ENCODE data around the gene NFATC1.
A peak's percentile ranks its signal among the peaks of the same experiment; 100 is the strongest.

Gene NFATC1

GRCh38 chr18:79392226-79392625 lies 3.5 kb upstream of the NFATC1 start:
- DNase-seq = no peak

- peak; percentile 48 for DNase-seq
Observed at GRCh38 chr18:79393181-79393634, 2.5 kb upstream of the NFATC1 start.

GRCh38 chr18:79393635-79394533 lies 1.8 kb upstream of the NFATC1 start:
- peak; percentile 91 for DNase-seq

GRCh38 chr18:79394534-79395307 lies 1.0 kb upstream of the NFATC1 start:
- peak; percentile 38 for DNase-seq

- no peak for DNase-seq
Observed at GRCh38 chr18:79395308-79395640, 456 bp upstream of the NFATC1 start.

- peak; percentile 45 for DNase-seq
Observed at GRCh38 chr18:79396431-79397246, 909 bp downstream of the NFATC1 start.

- no peak for DNase-seq
Observed at GRCh38 chr18:79397247-79397829, 1.6 kb downstream of the NFATC1 start.

- DNase-seq = peak; percentile 38
Observed at GRCh38 chr18:79397830-79398761, 2.4 kb downstream of the NFATC1 start.

GRCh38 chr18:79399275-79400081 lies 3.7 kb downstream of the NFATC1 start:
- DNase-seq = no peak

- peak; percentile 30 for DNase-seq
Observed at GRCh38 chr18:79400091-79400590, 4.4 kb downstream of the NFATC1 start.

GRCh38 chr18:79400591-79401381 lies 5.1 kb downstream of the NFATC1 start:
- no peak for DNase-seq

- no peak for DNase-seq
Observed at GRCh38 chr18:79401494-79402208, 5.9 kb downstream of the NFATC1 start.

- DNase-seq = no peak
Observed at GRCh38 chr18:79402209-79402576, 6.5 kb downstream of the NFATC1 start.

GRCh38 chr18:79402977-79403722 lies 7.4 kb downstream of the NFATC1 start:
- no peak for DNase-seq

- DNase-seq = no peak
Observed at GRCh38 chr18:79403723-79404566, 8.2 kb downstream of the NFATC1 start.

- DNase-seq = no peak
Observed at GRCh38 chr18:79404567-79404910, 8.8 kb downstream of the NFATC1 start.

GRCh38 chr18:79405019-79405780 lies 9.5 kb downstream of the NFATC1 start:
- no peak for DNase-seq
